HG02571 (cell line): Measurements from ENCODE around the gene ANKRD44.

Experiments used
- ATAC-seq: cut with Tn5 transposase; IDR thresholded peaks from one replicate; pipeline ENCODE4 v1.9.1; 2021; ENCODE audit warnings: mild to moderate bottlenecking, moderate library complexity; ENCODE audit not compliant: unreplicated experiment

ANKRD44 gene

DNA sequence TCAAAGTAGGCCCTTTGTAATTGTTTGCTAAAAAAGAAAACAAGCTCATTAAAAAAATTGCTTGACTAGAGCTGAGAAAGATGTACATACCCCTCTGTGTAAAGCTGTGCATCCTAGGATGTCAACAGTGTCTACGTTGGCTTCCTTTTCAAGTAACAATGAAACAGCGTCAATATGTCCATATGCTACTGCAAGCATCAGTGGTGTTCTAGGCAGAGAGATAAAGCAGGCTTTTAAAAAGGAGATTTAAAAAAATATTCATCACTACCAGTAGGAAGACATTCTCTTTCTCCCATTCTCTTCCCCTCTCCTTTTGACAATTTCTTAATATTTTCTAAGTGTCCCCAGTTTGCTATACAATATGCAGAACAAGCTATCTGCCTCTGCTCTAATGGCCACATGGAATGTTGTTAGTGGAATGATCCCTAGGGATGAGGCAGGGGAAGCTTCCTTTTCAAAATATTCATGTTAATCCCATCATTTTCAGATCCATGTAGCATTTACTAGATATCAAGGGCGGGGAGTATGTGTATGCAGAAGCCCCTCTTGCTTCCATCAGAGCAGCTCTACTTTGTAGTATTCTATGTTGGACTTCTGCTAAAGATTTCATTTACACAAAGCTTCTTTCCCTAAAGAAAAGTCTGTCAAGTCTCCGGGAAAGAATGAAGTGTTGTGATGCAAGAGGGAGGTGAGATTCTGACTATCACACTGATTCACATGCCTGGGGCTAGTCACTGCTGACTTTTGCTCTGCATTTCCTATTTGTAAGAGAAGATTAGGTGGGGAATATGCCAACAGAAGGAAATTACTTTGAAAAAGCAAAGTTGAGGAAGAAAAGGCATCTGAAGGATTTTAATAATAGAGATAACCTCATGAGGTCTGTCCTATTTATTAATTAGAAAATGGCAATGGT lies 302.6 kb downstream of the ANKRD44 start:
- no peak for ATAC-seq

DNA sequence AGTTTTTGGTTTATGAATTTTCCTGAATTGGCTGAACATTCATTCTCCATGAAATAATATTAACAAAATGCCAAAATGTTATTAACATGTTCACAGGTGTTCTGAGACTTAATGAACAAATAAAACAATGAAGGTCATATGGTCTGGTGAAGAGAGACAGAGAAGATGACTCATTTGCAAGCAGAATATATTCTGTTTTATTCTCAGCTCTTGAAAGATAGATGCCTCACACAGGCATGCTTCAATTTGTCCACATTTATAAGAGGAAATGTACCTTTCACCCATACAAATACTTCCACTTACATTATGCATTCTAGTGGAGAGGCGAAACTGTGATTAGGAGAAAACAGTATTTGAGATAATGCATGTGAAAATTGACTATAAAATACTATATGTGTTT lies 308.7 kb downstream of the ANKRD44 start:
- no peak for ATAC-seq

DNA sequence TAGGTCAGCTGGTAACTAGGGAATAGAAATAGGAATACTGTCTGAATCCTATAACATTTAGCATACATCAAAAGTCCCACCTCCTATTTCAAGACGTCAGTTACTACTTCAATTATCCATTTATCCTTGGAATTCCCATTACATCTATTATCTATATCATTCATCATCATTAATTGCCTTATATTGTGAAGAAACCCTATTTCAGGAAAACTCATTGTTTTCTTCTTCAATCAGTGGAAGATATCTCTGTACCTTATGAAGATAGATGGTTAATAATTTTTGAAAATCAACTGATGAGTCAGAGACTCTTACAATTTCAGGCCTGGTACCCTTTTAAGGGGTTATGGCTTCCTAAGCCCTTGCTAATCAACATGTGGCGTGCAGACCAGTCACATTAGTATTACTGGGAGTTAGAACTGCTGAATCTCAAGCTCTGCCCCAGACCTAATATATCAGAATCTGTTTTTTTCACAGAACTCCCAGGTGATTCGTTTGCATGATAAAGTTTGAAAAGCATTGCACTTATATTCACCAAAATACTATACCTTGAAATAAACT lies 314.7 kb downstream of the ANKRD44 start:
- no peak for ATAC-seq

DNA sequence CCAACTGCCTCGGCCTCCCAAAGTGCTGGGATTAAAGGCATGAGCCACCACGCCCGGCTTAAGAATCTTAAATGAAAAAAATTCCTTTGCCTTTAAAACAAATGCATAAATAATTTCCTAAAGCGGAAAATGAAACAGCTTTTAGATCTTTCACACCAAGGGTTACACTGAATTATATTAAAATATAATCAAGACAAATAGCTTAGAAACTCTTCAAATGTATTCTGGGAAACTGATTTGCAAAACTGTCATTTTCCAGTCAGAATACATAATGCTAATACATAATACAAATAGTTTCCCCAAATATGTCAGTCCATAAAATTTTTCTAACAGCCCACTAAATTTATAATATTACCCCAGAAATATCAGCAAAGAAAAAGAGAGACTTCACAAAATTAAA lies 315.8 kb downstream of the ANKRD44 start:
- ATAC-seq, result no peak

DNA sequence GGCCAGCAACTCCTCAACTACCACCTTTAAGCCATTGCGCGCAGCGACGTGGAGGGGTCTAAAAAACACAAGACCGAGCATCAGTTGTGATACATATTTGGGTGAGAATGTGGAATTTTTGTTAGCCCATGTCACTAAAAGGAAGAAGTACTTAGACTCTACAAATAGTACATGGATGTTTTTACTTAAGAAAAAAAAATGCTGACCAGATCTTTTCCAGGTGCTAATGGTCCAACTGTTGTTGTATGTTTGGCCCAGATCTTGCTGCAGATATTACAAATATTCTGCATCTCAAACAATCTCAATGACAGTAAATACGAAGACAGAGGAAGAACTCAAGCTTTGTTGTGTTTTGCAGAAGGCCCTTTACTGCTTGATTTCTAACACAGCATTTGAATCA lies 317.0 kb downstream of the ANKRD44 start:
- no peak for ATAC-seq

DNA sequence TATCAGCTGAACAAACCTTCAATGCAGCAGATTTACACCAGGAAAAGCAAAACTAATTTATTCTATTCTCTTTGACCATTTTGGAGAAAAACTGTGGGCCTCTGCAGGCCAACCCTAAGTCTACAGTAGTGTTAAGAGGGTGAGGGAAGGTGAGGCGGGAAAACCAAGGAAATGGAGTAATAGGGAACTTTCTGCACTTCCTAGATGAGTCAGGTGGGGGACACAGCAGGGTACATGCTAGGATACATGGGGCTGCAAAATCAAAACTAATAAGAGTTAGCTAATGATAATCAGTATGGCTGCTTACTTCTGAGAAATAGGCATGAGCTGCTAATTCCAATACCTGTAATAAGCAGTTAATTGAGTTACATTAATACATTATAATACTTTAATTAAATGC lies 318.1 kb downstream of the ANKRD44 start:
- ATAC-seq, result no peak

DNA sequence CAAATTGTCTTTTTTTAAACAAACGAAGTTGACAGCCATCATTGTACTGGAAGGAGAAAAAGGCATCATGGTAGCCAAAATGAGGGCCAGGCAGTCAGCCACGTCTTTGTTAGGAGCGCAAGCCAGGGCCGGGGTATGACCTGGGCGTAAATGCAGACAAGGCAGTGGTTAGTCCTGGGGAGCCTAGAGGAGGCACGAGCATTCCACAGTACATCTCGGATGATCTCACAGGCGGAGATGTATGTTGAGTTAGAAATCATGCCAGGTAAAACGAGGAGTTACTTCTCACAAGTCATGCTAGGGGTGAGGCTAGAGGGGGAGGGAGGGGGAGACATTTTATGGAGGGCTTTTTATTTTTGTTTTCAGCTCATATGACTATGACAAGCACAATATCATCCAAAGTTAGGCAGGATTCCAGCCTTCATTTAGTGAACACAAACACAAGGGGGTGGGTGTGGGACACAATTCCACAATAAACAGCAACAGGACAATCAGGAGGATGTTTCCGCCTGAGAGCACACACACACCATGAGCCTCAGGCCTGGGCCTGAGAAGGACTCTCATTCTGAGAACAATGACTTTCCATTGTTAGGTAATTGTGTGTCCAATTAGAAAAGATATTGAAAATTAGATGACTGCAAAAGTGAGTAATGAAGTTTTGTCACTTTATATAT lies 319.7 kb downstream of the ANKRD44 start:
- ATAC-seq, result no peak

DNA sequence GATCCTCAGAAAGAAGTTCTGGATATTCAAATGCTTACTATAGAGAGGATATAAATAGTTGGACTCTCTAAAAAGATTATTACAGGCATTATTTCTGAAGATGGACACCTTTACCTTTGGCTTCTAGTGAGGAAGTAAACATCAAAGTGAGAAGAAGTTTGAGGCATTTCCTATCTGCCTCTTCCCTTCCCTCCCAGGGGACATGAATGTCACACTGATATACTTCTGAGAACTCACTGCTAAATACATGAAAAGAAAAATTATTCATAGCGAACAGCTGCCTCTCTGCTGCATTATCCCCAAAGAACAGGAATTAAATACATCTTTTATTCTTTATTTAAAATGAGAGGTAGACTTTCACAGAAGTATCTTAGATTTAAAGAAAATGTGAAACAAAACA lies 320.5 kb downstream of the ANKRD44 start:
- no peak for ATAC-seq

DNA sequence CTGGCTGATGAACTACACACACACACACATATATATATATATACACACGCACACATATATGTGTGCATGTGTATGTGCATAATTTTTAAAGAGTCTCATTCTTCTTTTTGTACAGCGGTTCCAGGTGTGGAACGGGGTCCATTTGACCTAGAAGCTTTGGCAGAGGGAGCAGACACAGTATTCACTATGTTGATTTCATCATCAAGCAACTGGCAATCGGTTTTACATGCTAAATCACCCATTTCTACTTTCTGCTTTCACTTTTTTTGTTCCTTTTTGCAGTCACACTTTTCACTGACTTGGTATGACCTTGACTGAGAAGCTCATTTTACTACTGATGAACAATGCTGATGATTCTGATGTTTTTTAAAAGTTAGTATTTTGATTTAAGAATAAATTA lies 321.1 kb downstream of the ANKRD44 start:
- ATAC-seq, result no peak

DNA sequence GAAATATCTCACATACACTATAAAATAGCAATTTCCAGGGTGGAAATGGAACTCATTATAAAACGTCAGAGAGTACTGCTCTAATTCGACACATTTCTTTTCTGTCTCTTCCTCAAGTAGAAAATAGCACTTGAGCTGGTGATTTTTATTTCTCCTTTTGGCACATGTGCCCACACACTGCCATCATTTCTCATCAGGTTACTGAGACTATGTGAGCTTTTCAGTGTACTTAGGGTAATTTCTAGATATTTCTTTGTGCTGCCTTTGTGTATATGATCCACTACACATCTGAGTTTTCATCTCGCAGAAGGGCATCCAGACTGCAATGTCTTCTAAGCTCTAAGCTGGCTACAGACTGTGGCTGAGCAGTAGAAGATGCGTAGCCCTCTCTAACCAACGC lies 321.9 kb downstream of the ANKRD44 start:
- ATAC-seq, result no peak

DNA sequence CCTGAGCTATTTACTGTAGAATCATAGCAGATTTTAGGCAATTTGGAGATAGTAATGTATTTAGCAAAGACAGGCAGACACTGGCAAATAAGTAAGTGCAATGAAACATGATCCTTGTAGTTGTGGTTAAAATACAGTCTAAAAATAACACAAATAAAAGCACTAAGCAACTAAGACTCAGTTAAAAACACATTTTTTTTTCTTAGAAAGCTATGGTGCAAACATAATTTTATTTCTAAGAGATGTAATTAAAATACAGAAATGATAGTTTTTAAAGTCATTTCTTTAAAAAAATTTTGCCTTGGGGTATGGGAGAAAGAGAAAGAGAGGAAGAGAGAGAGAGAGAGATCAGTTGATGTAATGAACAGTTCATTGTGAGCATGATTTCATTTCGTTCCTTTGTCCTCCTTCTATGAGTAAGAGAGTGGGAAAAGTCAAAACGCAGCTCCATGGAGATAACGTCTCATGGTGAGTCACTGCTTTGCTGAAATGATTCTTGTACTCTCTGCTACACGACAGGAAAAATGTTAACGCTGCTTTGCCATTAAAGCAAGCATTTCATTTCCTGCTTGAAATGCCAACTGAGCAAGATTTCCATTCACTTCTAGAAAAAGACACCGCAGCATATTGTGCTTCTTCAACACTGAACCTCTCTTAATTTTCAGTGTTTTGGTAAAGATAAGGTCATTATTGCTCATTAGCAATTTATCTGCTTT lies 322.8 kb downstream of the ANKRD44 start:
- ATAC-seq, result peak; percentile 57

DNA sequence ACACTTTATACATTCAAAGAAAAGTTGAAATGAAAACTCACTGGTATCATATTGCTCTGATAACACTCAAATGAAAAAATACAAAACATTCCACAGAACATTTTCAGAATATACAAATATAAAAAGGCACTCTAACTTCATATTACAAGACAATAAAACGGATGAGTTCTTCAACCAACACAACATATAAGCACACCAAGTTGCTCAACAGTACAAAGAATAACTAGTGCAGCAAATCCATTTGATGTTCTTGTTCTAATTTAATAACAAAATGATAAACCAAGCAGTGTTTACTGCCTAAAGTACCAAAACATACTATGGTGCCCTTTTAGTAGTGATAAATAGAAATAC lies 323.3 kb downstream of the ANKRD44 start:
- ATAC-seq, result no peak

DNA sequence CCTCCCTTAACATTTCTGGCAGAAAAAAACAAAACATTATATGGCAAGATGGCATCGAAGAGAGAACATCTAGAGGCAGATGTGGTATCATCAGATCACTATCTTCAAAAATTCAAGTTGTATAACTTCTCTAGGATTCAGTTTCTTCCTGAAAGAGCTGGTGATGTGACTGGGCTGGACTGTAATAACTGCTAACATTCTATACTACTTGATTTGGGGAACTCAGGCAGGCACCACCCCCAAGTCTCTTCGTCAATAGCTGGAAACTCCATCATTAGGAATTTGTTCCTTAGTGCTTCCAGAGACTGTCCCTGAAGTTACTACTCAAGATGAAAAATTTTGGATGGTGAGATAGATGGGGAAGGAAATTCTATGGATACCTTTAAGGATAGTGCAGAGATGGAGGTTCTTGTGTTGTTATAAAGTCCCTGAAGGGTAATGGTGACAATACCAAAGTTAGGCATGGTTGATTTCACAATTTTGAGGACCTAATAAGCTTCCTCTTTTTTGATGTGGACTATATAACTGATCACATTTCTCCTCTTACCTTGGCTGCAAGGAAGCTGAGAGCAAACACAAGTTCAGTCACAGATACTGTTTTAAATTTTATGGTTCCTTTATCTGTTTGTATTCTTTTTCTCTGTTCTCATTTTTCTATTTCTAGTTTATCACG lies 324.9 kb downstream of the ANKRD44 start:
- no peak for ATAC-seq

DNA sequence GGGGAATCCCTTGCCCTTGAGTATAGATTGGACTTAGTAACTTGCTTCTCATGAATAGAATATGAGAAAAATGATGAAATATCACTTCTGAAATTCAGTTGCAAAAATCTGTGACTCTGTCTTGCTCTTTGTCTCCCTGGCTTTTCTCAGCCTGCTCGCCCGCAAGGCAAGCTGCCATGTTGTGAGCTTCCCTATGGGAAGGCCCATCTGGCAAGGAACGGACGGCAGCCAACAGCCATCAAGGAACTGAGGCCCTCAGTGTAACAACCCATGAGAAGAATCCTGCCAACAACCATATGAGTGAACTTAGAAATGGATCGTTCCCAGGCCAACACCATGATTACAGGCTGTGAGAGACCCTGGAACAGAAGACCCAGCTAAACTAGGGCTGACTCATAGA lies 325.7 kb downstream of the ANKRD44 start:
- ATAC-seq, result no peak

DNA sequence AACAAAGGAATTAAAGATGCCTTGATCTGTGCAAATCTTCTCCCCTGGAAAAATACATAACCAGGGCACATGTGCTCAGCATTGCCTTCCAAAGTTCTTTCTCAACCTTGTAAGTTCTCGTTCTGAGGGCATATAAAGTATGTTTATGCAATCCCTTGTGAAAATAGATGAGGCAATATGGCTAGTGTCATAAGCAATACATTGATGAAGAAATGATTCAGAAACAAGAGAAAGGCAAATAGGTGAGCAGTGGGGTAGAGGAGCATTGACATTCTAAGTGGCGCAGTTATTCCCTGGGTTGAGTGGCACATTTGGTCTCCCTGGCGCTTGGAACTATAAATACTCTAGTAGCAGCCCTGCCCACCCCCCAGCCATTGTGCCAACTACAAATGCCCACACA lies 326.6 kb downstream of the ANKRD44 start:
- ATAC-seq, result no peak

DNA sequence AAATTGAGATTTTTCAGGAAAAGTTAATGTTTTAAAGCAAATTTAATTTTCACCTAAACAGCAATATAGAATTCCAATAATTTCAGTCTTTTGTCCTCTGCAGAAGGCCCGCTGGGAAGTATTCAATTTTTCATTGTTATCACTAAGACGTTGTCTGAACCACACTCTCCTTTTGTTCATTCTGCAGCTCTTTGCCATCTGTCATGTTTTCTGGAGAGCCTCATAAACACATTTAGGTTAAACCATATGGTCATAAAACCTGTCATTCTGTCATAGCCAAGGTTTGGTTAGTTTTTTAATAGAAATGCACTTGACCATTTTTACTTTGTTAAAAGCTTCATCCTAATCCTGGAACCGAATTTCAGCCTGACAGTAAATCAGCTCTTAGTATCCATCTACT lies 330.1 kb downstream of the ANKRD44 start:
- ATAC-seq, result no peak

DNA sequence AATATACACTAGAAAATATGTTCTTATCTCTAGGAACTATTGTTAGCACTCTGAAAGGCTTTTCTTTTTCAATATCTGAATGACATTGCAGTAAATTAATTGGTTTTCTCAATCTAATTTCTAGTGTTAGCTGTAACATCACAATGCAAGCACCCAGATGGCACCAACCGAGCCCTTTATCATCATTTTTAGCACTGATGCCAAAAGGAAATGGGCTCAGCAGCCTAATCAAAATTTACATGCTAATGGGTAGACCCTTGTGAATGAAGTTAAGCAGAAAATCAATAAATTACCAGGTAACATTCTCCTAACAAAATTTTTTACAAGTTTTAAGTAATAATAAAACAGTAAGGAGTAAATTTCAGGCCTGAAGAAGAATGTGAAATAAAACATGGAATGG lies 330.6 kb downstream of the ANKRD44 start:
- no peak for ATAC-seq

DNA sequence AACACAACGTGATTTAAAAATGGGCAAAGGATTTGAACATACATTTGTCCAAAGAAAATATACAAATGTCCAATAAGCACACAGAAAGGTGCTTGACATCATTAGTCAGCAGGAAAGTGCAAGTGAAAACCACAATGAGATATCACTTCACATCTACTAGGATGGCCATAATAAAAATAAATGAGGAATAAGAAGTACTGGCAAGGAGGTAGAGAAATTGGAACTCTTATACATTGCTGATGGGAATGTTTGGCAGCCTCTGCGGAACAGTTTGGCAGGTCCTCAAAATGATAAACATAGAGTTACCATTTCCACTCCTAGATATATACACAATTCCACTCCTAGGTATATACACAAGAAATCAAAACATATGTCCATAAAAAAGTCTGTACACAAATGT lies 333.1 kb downstream of the ANKRD44 start:
- no peak for ATAC-seq

DNA sequence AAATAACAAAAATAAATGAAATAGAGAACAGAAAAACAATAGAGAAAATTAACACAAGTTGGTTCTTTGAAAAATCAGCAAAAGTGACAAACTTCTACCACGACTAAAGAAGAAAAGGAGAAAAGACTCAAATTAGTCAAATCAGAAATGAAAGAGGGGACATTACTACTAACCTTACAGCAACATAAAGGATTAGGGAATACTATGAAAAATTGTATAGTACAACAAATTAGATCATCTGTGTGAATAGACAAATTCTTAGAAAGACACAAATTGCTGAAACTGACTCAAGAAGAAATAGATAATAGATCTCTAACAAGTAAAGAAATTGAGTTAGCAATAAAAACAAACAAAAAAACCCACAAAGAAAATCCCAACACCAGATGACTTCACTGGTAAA lies 335.6 kb downstream of the ANKRD44 start:
- no peak for ATAC-seq

DNA sequence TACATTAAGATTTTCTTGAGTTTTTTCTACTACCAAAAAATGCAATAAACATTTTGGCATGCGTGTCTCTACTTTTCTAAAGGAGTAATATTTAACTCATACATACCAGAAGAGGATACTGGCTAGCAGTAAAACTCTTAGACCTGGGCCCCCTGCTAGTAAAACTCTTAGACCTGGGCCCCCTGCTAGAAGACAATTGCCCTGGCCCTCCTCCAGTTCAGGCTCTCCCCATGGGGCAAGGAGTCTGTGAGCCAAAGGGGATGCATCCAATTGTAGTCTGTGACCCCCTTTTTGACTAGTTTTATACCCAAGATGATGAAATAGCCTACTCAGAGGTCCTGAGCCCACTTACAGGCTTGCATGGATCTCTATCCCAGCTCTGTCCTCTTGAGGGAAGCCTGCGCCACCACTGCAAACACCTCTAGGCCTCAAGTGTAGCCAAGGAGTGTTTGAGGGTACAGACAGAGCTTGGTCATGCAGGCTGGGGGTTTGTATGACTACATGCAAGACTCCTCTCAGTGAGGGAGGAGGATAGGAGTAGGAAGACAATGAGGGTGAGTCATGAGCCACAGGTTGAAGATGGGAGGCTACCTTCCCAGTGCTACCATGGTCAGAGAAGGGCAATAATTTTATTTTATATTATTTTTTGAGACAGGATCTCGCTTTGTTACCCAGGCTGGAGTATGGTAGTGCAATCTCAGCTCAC lies 338.9 kb downstream of the ANKRD44 start:
- no peak for ATAC-seq
